Measurements from ENCODE around the gene KCNQ1OT1. TPM values are rescaled to one million over a fixed set of nuclear protein-coding genes. Genes with fewer than 3 reads are reported as not detected.

KCNQ1OT1 gene
- total and polyA plus RNA-seq, 9 of the 15 experiments (the other 6 are each of a cell fraction or from before 2014, with no cell fraction given) = 0.04 to 2.3 (median 0.74) TPM

DNA sequence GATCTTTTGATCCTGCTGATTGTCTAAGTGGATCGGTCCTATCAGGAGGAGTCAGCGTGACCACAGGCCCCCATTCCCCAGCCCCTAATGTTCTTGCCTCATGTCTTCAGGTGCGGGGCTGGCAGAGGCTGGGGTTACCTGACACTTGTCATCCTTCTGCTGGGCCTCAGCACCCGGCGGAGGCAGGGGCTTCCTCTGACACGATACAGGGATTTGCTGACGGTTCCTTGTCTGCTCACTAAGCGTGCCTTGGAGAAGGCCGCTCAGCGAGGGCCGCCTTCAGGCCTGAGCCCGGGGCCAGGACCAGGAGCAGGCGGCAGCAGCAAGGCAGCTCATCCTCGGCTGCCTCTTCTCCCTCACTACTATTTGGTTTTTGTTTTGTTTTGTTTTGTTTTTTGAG, 45.7 kb upstream of the KCNQ1OT1 start (continued):
- TF ChIP-seq THRA (IDR thresholded peaks at IDR 0.05) (no peak), MEF2D (tag; conservative IDR thresholded peaks at IDR 0.05; ENCODE audit: low read depth) (no peak), MEIS2 (IDR thresholded peaks at IDR 0.05; ENCODE audit: partially characterized antibody) (no peak), PHB2 (IDR thresholded peaks at IDR 0.05; ENCODE audit: low read depth) (no peak), DMBX1 (CRISPR knock-in tag; IDR thresholded peaks at IDR 0.05; ENCODE audit: borderline replicate concordance) (no peak), CTCF (IDR thresholded peaks at IDR 0.05 in 2 of 3, conservative IDR thresholded peaks at IDR 0.05 in 1 of 3; ENCODE audit: insufficient read depth in 2 of 3, low read depth in 1 of 3, low read length in 3 of 3) (no peak), TAF1 (IDR thresholded peaks at IDR 0.05; ENCODE audit: control insufficient read depth, extremely low read depth, insufficient read depth, low read length, severe bottlenecking) (no peak)
- TF ChIP-seq, protein P1, sequence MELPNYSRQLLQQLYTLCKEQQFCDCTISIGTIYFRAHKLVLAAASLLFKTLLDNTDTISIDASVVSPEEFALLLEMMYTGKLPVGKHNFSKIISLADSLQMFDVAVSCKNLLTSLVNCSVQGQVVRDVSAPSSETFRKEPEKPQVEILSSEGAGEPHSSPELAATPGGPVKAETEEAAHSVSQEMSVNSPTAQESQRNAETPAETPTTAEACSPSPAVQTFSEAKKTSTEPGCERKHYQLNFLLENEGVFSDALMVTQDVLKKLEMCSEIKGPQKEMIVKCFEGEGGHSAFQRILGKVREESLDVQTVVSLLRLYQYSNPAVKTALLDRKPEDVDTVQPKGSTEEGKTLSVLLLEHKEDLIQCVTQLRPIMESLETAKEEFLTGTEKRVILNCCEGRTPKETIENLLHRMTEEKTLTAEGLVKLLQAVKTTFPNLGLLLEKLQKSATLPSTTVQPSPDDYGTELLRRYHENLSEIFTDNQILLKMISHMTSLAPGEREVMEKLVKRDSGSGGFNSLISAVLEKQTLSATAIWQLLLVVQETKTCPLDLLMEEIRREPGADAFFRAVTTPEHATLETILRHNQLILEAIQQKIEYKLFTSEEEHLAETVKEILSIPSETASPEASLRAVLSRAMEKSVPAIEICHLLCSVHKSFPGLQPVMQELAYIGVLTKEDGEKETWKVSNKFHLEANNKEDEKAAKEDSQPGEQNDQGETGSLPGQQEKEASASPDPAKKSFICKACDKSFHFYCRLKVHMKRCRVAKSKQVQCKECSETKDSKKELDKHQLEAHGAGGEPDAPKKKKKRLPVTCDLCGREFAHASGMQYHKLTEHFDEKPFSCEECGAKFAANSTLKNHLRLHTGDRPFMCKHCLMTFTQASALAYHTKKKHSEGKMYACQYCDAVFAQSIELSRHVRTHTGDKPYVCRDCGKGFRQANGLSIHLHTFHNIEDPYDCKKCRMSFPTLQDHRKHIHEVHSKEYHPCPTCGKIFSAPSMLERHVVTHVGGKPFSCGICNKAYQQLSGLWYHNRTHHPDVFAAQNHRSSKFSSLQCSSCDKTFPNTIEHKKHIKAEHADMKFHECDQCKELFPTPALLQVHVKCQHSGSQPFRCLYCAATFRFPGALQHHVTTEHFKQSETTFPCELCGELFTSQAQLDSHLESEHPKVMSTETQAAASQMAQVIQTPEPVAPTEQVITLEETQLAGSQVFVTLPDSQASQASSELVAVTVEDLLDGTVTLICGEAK (IDR thresholded peaks at IDR 0.05) = no peak
- TF ChIP-seq, protein P1 (CRISPR knock-in tag; IDR thresholded peaks at IDR 0.05) = no peak
- TF ChIP-seq, protein P2, sequence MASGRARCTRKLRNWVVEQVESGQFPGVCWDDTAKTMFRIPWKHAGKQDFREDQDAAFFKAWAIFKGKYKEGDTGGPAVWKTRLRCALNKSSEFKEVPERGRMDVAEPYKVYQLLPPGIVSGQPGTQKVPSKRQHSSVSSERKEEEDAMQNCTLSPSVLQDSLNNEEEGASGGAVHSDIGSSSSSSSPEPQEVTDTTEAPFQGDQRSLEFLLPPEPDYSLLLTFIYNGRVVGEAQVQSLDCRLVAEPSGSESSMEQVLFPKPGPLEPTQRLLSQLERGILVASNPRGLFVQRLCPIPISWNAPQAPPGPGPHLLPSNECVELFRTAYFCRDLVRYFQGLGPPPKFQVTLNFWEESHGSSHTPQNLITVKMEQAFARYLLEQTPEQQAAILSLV (tag; IDR thresholded peaks at IDR 0.05) = no peak
- TF ChIP-seq, protein P3, sequence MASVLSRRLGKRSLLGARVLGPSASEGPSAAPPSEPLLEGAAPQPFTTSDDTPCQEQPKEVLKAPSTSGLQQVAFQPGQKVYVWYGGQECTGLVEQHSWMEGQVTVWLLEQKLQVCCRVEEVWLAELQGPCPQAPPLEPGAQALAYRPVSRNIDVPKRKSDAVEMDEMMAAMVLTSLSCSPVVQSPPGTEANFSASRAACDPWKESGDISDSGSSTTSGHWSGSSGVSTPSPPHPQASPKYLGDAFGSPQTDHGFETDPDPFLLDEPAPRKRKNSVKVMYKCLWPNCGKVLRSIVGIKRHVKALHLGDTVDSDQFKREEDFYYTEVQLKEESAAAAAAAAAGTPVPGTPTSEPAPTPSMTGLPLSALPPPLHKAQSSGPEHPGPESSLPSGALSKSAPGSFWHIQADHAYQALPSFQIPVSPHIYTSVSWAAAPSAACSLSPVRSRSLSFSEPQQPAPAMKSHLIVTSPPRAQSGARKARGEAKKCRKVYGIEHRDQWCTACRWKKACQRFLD (CRISPR knock-in tag; IDR thresholded peaks at IDR 0.05) = no peak
- TF ChIP-seq, protein P4, sequence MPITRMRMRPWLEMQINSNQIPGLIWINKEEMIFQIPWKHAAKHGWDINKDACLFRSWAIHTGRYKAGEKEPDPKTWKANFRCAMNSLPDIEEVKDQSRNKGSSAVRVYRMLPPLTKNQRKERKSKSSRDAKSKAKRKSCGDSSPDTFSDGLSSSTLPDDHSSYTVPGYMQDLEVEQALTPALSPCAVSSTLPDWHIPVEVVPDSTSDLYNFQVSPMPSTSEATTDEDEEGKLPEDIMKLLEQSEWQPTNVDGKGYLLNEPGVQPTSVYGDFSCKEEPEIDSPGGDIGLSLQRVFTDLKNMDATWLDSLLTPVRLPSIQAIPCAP (CRISPR knock-in tag; IDR thresholded peaks at IDR 0.05; ENCODE audit: borderline replicate concordance) = no peak
